Gastroesophageal sphincter (tissue), 3 donors: ENCODE data around the gene LCTL.

Source experiments
- POLR2A ChIP-seq, 2 donors: fragments of 450-650 bp; IDR thresholded peaks; one replicate each; pipeline ENCODE4 v1.6.1; 2017; ENCODE audit warnings: antibody characterized with exemption in 2 of 2, mild to moderate bottlenecking in 2 of 2, moderate library complexity in 1 of 2
- TF ChIP-seq, protein P1 (sequence below), 4 experiments: fragments of 200-600 bp in 2 of 4; fragments of 450-650 bp in 2 of 4; sonication (generic) in 1 of 4; IDR thresholded peaks; one replicate each; pipeline ENCODE4 v1.5.1; 2017 to 2019; ENCODE audit warnings: antibody characterized with exemption in 4 of 4, mild to moderate bottlenecking in 2 of 4, moderate library complexity in 2 of 4

DNA sequence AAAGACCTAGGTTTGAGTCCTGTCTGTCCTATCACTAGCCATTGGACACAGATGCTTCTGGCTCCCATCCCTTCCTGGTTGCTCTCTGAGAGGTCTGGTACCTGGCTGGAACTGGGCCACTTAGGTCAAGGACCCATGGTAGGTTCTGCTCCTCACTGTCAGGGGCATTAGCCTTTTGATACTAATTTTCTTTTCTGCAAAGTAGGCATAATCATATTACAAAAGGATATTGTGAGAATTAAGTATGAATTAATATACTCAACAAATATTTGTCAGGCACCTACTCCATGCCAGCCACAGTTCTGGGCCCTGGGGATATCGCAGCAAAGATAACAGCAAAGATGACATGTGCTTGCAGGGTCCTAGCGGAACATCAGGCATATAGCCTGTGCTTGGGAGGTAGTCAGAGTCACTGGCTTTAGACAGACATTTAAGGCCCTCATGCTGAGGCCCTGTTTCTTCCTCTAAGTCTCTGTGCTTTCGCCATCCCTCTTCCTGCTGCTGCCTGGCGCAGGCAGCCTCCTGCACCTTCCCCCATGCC, 25.6 kb upstream of the LCTL start:
- no peak for TF ChIP-seq POLR2A (IDR thresholded peaks at IDR 0.05)
- TF ChIP-seq, protein P1, sequence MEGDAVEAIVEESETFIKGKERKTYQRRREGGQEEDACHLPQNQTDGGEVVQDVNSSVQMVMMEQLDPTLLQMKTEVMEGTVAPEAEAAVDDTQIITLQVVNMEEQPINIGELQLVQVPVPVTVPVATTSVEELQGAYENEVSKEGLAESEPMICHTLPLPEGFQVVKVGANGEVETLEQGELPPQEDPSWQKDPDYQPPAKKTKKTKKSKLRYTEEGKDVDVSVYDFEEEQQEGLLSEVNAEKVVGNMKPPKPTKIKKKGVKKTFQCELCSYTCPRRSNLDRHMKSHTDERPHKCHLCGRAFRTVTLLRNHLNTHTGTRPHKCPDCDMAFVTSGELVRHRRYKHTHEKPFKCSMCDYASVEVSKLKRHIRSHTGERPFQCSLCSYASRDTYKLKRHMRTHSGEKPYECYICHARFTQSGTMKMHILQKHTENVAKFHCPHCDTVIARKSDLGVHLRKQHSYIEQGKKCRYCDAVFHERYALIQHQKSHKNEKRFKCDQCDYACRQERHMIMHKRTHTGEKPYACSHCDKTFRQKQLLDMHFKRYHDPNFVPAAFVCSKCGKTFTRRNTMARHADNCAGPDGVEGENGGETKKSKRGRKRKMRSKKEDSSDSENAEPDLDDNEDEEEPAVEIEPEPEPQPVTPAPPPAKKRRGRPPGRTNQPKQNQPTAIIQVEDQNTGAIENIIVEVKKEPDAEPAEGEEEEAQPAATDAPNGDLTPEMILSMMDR (IDR thresholded peaks at IDR 0.05), result no peak
